GM12865 (cell line): ENCODE results near the gene MED16.

Experiments
- DNase-seq: peaks from one replicate; pipeline ENCODE4 v3.0.0; 2010; ENCODE audit warnings: low read depth
- H3K4me3 ChIP-seq: 2 replicates; pipeline ENCODE4 v1.5.1; 2011; ENCODE audit warnings: mild to moderate bottlenecking, low read depth, low read length, control low read depth
- TF ChIP-seq, protein P1 (sequence below): IDR thresholded peaks from 2 replicates; pipeline ENCODE4 v1.5.1; 2011; ENCODE audit warnings: low read length, control low read depth, low read depth, inconsistent platforms; ENCODE audit not compliant: insufficient read depth; ENCODE audit errors: missing control alignments

Gene MED16

GRCh38 chr19:867301-867793, 25.6 kb downstream of the MED16 start:
- DNase-seq, result no peak
- H3K4me3 ChIP-seq, result no peak overlapping the region
- TF ChIP-seq, protein P1, sequence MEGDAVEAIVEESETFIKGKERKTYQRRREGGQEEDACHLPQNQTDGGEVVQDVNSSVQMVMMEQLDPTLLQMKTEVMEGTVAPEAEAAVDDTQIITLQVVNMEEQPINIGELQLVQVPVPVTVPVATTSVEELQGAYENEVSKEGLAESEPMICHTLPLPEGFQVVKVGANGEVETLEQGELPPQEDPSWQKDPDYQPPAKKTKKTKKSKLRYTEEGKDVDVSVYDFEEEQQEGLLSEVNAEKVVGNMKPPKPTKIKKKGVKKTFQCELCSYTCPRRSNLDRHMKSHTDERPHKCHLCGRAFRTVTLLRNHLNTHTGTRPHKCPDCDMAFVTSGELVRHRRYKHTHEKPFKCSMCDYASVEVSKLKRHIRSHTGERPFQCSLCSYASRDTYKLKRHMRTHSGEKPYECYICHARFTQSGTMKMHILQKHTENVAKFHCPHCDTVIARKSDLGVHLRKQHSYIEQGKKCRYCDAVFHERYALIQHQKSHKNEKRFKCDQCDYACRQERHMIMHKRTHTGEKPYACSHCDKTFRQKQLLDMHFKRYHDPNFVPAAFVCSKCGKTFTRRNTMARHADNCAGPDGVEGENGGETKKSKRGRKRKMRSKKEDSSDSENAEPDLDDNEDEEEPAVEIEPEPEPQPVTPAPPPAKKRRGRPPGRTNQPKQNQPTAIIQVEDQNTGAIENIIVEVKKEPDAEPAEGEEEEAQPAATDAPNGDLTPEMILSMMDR, result no peak

DNA sequence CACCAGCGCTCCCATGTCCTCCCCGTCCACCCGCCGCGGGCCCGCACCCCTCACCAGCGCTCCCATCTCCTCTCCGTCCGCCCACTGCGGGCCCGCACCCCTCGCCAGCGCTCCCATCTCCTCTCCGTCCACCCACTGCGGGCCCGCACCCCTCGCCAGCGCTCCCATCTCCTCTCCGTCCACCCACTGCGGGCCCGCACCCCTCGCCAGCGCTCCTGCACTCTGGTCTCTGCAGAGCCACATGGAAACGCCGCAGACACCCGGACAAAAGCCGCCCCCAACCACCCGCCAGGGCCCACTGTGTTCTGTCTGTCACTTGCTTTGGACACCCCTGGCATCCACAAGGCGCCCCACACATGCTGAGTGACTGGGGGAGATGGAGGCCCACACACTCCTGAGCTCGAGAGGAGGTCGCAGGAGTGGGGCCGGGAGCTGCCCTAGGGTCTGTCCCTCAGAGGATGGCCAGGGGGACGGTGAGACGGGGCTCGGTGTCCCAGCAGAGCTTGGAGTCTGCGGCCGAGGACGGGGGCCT, 26.2 kb downstream of the MED16 start:
- DNase-seq, result no peak
- TF ChIP-seq, protein P1, result no peak
- H3K4me3 ChIP-seq, result no peak overlapping the region

DNA sequence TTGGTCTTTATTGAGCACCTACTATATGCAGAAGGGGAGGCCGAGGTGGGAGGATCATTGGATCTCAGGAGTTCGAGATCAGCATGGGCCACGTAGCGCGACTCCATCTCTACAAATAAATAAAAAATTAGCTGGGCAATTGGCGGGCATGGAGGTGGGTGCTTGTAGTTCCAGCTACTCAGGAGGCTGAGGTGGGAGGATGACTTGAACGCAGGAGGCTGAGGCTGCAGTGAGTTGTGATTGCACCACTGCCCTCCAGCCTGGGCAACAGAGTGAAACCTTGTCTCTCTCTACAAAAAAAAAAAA, 29.7 kb downstream of the MED16 start:
- TF ChIP-seq, protein P1, result no peak
- H3K4me3 ChIP-seq, result no peak overlapping the region
- no peak for DNase-seq

DNA sequence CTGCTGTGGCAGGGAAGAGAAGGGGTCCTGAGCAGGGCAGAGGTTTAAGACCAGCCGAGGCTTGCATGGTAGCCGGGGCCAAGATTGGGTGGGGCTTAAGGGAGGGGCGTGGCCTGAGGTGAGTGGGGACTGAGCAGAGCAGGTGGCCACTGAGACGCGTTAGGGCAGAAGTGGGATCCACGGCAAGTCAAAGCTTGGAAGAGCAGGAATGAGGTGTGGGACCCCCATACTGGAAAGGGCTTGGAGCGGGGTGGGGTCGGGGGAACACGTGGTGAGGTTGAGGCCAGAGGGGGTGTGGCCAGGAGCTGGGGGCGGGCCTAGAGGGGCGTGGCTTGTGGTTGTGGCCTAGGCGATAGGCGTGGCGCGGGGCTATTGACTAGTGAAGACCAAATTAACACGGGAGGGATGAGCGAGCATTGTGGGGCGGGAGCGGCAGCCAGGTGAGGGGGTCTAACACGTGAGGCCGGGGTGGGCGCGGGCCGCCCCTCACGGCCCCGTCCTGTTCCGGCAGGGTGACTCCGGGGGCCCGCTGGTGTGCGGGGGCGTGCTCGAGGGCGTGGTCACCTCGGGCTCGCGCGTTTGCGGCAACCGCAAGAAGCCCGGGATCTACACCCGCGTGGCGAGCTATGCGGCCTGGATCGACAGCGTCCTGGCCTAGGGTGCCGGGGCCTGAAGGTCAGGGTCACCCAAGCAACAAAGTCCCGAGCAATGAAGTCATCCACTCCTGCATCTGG, 30.2 kb downstream of the MED16 start:
- peak; percentile 79 for DNase-seq
- TF ChIP-seq, protein P1, result no peak
- no peak overlapping the region for H3K4me3 ChIP-seq

- H3K4me3 ChIP-seq, result no peak overlapping the region
- DNase-seq, result peak; percentile 70
- TF ChIP-seq, protein P1, result peak; percentile 1
Observed at GRCh38 chr19:861756-862580, 31.0 kb downstream of the MED16 start.

- H3K4me3 ChIP-seq, result no peak overlapping the region
- TF ChIP-seq, protein P1, result no peak
- no peak for DNase-seq
Observed at GRCh38 chr19:861141-861755, 31.7 kb downstream of the MED16 start.
